MM.1S (cell line): ENCODE data around the gene PPP1R26.
"Not testable (repeated sequence)": the region's sequence is repeated elsewhere in the genome, so short reads cannot be mapped to it uniquely, and the experiment has no call there.

Source experiments
- DNase-seq: peaks from one replicate; pipeline ENCODE4 v3.0.0-alpha.2; 2015
- H2AFZ ChIP-seq: fragments of 300-600 bp; sonication (generic); 2 replicates; pipeline ENCODE4 v1.6.0; 2016; ENCODE audit warnings: antibody characterized with exemption, low read length
- H3F3A ChIP-seq: fragments of 300-600 bp; sonication (generic); 2 replicates; pipeline ENCODE4 v1.6.1; 2016; ENCODE audit warnings: mild to moderate bottlenecking, antibody characterized with exemption, low read length, moderate library complexity, mixed read lengths; ENCODE audit not compliant: insufficient read depth
- H3K27ac ChIP-seq: fragments of 300-600 bp; sonication (generic); 2 replicates; pipeline ENCODE4 v1.5.1; 2016; ENCODE audit warnings: mild to moderate bottlenecking, low read length
- H3K27me3 ChIP-seq: fragments of 300-600 bp; sonication (generic); replicated peaks from 2 replicates; pipeline ENCODE4 v1.6.0; 2016; ENCODE audit warnings: low read length; ENCODE audit not compliant: insufficient read depth
- H3K36me3 ChIP-seq: fragments of 300-600 bp; sonication (generic); replicated peaks from 2 replicates; pipeline ENCODE4 v1.6.1; 2016; ENCODE audit warnings: mild to moderate bottlenecking, low read length, mixed read lengths; ENCODE audit not compliant: insufficient read depth
- H3K4me1 ChIP-seq: fragments of 300-600 bp; sonication (generic); 2 replicates; pipeline ENCODE4 v1.6.1; 2016; ENCODE audit warnings: low read length, mixed read lengths
- H3K4me2 ChIP-seq: fragments of 300-600 bp; sonication (generic); 2 replicates; pipeline ENCODE4 v1.6.0; 2016; ENCODE audit warnings: low read depth, low read length
- H3K4me3 ChIP-seq: fragments of 300-600 bp; sonication (generic); 2 replicates; pipeline ENCODE4 v1.5.1; 2016; ENCODE audit warnings: low read length, mixed read lengths
- H3K79me2 ChIP-seq: fragments of 300-600 bp; sonication (generic); 2 replicates; pipeline ENCODE4 v1.6.1; 2016; ENCODE audit warnings: mixed run types, low read length, mixed read lengths
- H3K9ac ChIP-seq: fragments of 300-600 bp; sonication (generic); 2 replicates; pipeline ENCODE4 v1.6.1; 2016; ENCODE audit warnings: low read length, mixed read lengths
- H3K9me2 ChIP-seq: fragments of 300-600 bp; sonication (generic); replicated peaks from 2 replicates; pipeline ENCODE4 v1.6.1; 2016; ENCODE audit warnings: mild to moderate bottlenecking, low read length, mixed read lengths; ENCODE audit not compliant: insufficient read depth
- H3K9me3 ChIP-seq: fragments of 300-600 bp; sonication (generic); replicated peaks from 2 replicates; pipeline ENCODE4 v1.6.1; 2016; ENCODE audit warnings: mild to moderate bottlenecking, low read length, mixed read lengths; ENCODE audit not compliant: insufficient read depth
- H4K20me1 ChIP-seq: fragments of 300-600 bp; sonication (generic); 2 replicates; pipeline ENCODE4 v1.6.1; 2016; ENCODE audit warnings: mild to moderate bottlenecking, low read length, moderate library complexity, mixed read lengths; ENCODE audit not compliant: insufficient read depth
- CTCF ChIP-seq: fragments of 300-600 bp; sonication (generic); IDR thresholded peaks from 2 replicates; pipeline ENCODE4 v1.5.1; 2016; ENCODE audit warnings: antibody characterized with exemption, low read length, mixed read lengths
- EZH2 ChIP-seq: fragments of 300-600 bp; sonication (generic); optimal IDR thresholded peaks from 2 replicates; pipeline ENCODE3; 2017; ENCODE audit warnings: low read depth, mild to moderate bottlenecking, antibody characterized with exemption, low read length, mixed read lengths
- EZH2phosphoT487 ChIP-seq: fragments of 300-600 bp; sonication (generic); IDR thresholded peaks from 2 replicates; pipeline ENCODE4 v1.6.1; 2018; ENCODE audit warnings: antibody characterized with exemption, low read length

PPP1R26 gene

GRCh38 chr9:135512241-135512603 lies 32.6 kb downstream of the PPP1R26 start:
- no peak overlapping the region for H3K4me3 ChIP-seq
- H3K27ac ChIP-seq: no peak overlapping the region
- no peaks in the 10 kb centered on the region; the same call in 1 of the 2 replicates for H3F3A ChIP-seq
- H3K9me2 ChIP-seq: no peaks in the 10 kb centered on the region
- no peak for DNase-seq
- H3K9me3 ChIP-seq: no peaks in the 10 kb centered on the region
- no peak for TF ChIP-seq CTCF
- no peak for TF ChIP-seq EZH2
- TF ChIP-seq EZH2phosphoT487: no peak
- H3K79me2 ChIP-seq: no peaks in the 10 kb centered on the region
- H2AFZ ChIP-seq: no peak overlapping the region
- H3K4me1 ChIP-seq: peaks cover 14% of the 10 kb centered on the region
- peaks cover 4% of the 10 kb centered on the region; the same call in 1 of the 2 replicates for H3K27me3 ChIP-seq
- no peak overlapping the region for H3K9ac ChIP-seq
- no peaks in the 10 kb centered on the region for H3K36me3 ChIP-seq
- no peak overlapping the region for H3K4me2 ChIP-seq
- H4K20me1 ChIP-seq: no peaks in the 10 kb centered on the region

GRCh38 chr9:135512904-135513303 lies 33.3 kb downstream of the PPP1R26 start:
- TF ChIP-seq EZH2phosphoT487: no peak
- TF ChIP-seq CTCF: no peak
- no peak for TF ChIP-seq EZH2
- H3K9ac ChIP-seq: no peak overlapping the region
- H3K9me2 ChIP-seq: no peaks in the 10 kb centered on the region
- H3K4me3 ChIP-seq: no peak overlapping the region
- peaks cover 10% of the 10 kb centered on the region for H3K27me3 ChIP-seq
- DNase-seq: no peak
- peaks cover 14% of the 10 kb centered on the region for H3K4me1 ChIP-seq
- no peak overlapping the region for H2AFZ ChIP-seq
- H3K36me3 ChIP-seq: no peaks in the 10 kb centered on the region
- no peak overlapping the region for H3K4me2 ChIP-seq
- H3K79me2 ChIP-seq: no peaks in the 10 kb centered on the region
- H3K27ac ChIP-seq: no peak overlapping the region
- H3F3A ChIP-seq: no peaks in the 10 kb centered on the region; the same call in 1 of the 2 replicates
- no peaks in the 10 kb centered on the region for H4K20me1 ChIP-seq
- no peaks in the 10 kb centered on the region for H3K9me3 ChIP-seq

- H3K9me2 ChIP-seq: no peaks in the 10 kb centered on the region
Measured at GRCh38 chr9:135513351-135513846, 33.8 kb downstream of the PPP1R26 start.

GRCh38 chr9:135513906-135514305 lies 34.3 kb downstream of the PPP1R26 start:
- not testable (repeated sequence) for H3K79me2 ChIP-seq, H3K9me3 ChIP-seq, H3K9me2 ChIP-seq, H2AFZ ChIP-seq, H3K36me3 ChIP-seq, H3K9ac ChIP-seq, H3K4me2 ChIP-seq, H3K4me3 ChIP-seq, H4K20me1 ChIP-seq, DNase-seq, H3F3A ChIP-seq, H3K27ac ChIP-seq
- Histone ChIP-seq H3K4me1 (peaks cover 14% of the 10 kb centered on the region), H3K27me3 (peaks cover 13% of the 10 kb centered on the region)

More at GRCh38 chr9:135513351-135513846, 33.8 kb downstream of the PPP1R26 start:
- TF ChIP-seq EZH2: no peak
- no peak for TF ChIP-seq EZH2phosphoT487
- TF ChIP-seq CTCF: no peak
- peaks cover 13% of the 10 kb centered on the region for H3K27me3 ChIP-seq
- H3K36me3 ChIP-seq: no peaks in the 10 kb centered on the region
- H3K4me1 ChIP-seq: peaks cover 14% of the 10 kb centered on the region
- no peaks in the 10 kb centered on the region for H4K20me1 ChIP-seq
- no peaks in the 10 kb centered on the region for H3K9me3 ChIP-seq
- DNase-seq: no peak
- no peak overlapping the region for H2AFZ ChIP-seq
- no peak overlapping the region for H3K27ac ChIP-seq
- H3K4me3 ChIP-seq: no peak overlapping the region
- no peaks in the 10 kb centered on the region; the same call in 1 of the 2 replicates for H3F3A ChIP-seq
- H3K9ac ChIP-seq: no peak overlapping the region
- no peaks in the 10 kb centered on the region for H3K79me2 ChIP-seq
- no peak overlapping the region for H3K4me2 ChIP-seq
